ENCODE results near the gene HABP4.
"Not testable (repeated sequence)": the region's sequence is repeated elsewhere in the genome, so short reads cannot be mapped to it uniquely, and the experiment has no call there.

Gene HABP4

GRCh38 chr9:96498796-96499195 lies 48.8 kb downstream of the HABP4 start:
- no peak for DNase-seq (ENCODE audit: low spot score)

- DNase-seq (ENCODE audit: low spot score): no peak
Measured at GRCh38 chr9:96499257-96499656, 49.3 kb downstream of the HABP4 start.

GRCh38 chr9:96500696-96501632 lies 51.0 kb downstream of the HABP4 start:
- peak; percentile 63 for DNase-seq (ENCODE audit: low spot score)

GRCh38 chr9:96501633-96502538 lies 51.9 kb downstream of the HABP4 start:
- DNase-seq (ENCODE audit: low spot score): no peak

GRCh38 chr9:96502539-96503373 lies 52.8 kb downstream of the HABP4 start:
- no peak for DNase-seq (ENCODE audit: low spot score)

GRCh38 chr9:96503374-96503748 lies 53.4 kb downstream of the HABP4 start:
- DNase-seq (ENCODE audit: low spot score): not testable (repeated sequence)

- no peak for DNase-seq (ENCODE audit: low spot score)
Measured at GRCh38 chr9:96503918-96504317, 53.9 kb downstream of the HABP4 start.

GRCh38 chr9:96505316-96505991 lies 55.5 kb downstream of the HABP4 start:
- DNase-seq (ENCODE audit: low spot score): no peak

- DNase-seq (ENCODE audit: low spot score): no peak
Measured at GRCh38 chr9:96508227-96508940, 58.4 kb downstream of the HABP4 start.

- DNase-seq (ENCODE audit: low spot score): no peak
Measured at GRCh38 chr9:96509026-96509425, 59.1 kb downstream of the HABP4 start.

GRCh38 chr9:96509848-96510247 lies 59.9 kb downstream of the HABP4 start:
- DNase-seq (ENCODE audit: low spot score): no peak

- DNase-seq (ENCODE audit: low spot score): no peak
Measured at GRCh38 chr9:96510258-96510657, 60.3 kb downstream of the HABP4 start.

- no peak for DNase-seq (ENCODE audit: low spot score)
Measured at GRCh38 chr9:96512240-96512639, 62.3 kb downstream of the HABP4 start.

GRCh38 chr9:96513622-96514021 lies 63.7 kb downstream of the HABP4 start:
- peak; percentile 50 for DNase-seq (ENCODE audit: low spot score)

GRCh38 chr9:96514108-96514799 lies 64.3 kb downstream of the HABP4 start:
- peak; percentile 53 for DNase-seq (ENCODE audit: low spot score)

GRCh38 chr9:96514800-96515158 lies 64.8 kb downstream of the HABP4 start:
- no peak for DNase-seq (ENCODE audit: low spot score)

GRCh38 chr9:96515621-96516470 lies 65.9 kb downstream of the HABP4 start:
- DNase-seq (ENCODE audit: low spot score): no peak

- no peak for DNase-seq (ENCODE audit: low spot score)
Measured at GRCh38 chr9:96519095-96519494, 69.1 kb downstream of the HABP4 start.

GRCh38 chr9:96519787-96520186 lies 69.8 kb downstream of the HABP4 start:
- no peak for DNase-seq (ENCODE audit: low spot score)
